Right renal cortex interstitium (tissue), 3 donors: ENCODE measurements around the gene MYH11. TPM values are rescaled to one million over a fixed set of nuclear protein-coding genes. Genes with fewer than 3 reads are reported as not detected.
"Not testable (repeated sequence)": the region's sequence is repeated elsewhere in the genome, so short reads cannot be mapped to it uniquely, and the experiment has no call there.

ENCODE experiments used
- DNase-seq, 3 donors: peaks; one replicate each; pipeline ENCODE4 v3.0.0-alpha.2; 2013; ENCODE audit warnings: low read depth in 3 of 3, low spot score in 2 of 3
- polyA plus RNA-seq, 3 donors: library from polyadenylated mRNA; unstranded; fragments of 120-200 nt; gene quantifications; one replicate each; pipeline ENCODE4 v1.2.1, GENCODE V29; 2013; ENCODE audit not compliant: insufficient read length in 3 of 3

Gene MYH11
- polyA plus RNA-seq, 3 donors = 10.2 to 13.5 (median 11.1) TPM

GRCh38 chr16:15879255-15879811, 22.5 kb upstream of the MYH11 start:
- DNase-seq = no peak

- DNase-seq = no peak
Observed at GRCh38 chr16:15876503-15876902, 19.7 kb upstream of the MYH11 start.

- peak in 1 of 3 donors; percentile 12 for DNase-seq
Observed at GRCh38 chr16:15874745-15875314, 18.0 kb upstream of the MYH11 start.

- DNase-seq = no peak
Observed at GRCh38 chr16:15873737-15874136, 16.9 kb upstream of the MYH11 start.

GRCh38 chr16:15873301-15873700, 16.5 kb upstream of the MYH11 start:
- DNase-seq = no peak

- DNase-seq = no peak
Observed at GRCh38 chr16:15870011-15870410, 13.2 kb upstream of the MYH11 start.

GRCh38 chr16:15866451-15866850, 9.6 kb upstream of the MYH11 start:
- DNase-seq = no peak

- DNase-seq = no peak
Observed at GRCh38 chr16:15865742-15866141, 8.9 kb upstream of the MYH11 start.

- DNase-seq = no peak
Observed at GRCh38 chr16:15864939-15865338, 8.1 kb upstream of the MYH11 start.

GRCh38 chr16:15861996-15862395, 5.2 kb upstream of the MYH11 start:
- DNase-seq = no peak

- DNase-seq = no peak
Observed at GRCh38 chr16:15858921-15859668, 2.3 kb upstream of the MYH11 start.

- DNase-seq = no peak
Observed at GRCh38 chr16:15857724-15858560, 1.1 kb upstream of the MYH11 start.

- no peak for DNase-seq
Observed at GRCh38 chr16:15856182-15856581, 646 bp downstream of the MYH11 start.

- no peak for DNase-seq
Observed at GRCh38 chr16:15855704-15856003, 1.2 kb downstream of the MYH11 start.

- DNase-seq = no peak
Observed at GRCh38 chr16:15854906-15855703, 1.7 kb downstream of the MYH11 start.

- no peak for DNase-seq
Observed at GRCh38 chr16:15854061-15854460, 2.8 kb downstream of the MYH11 start.

GRCh38 chr16:15853021-15853420, 3.8 kb downstream of the MYH11 start:
- DNase-seq = no peak

GRCh38 chr16:15850555-15850954, 6.3 kb downstream of the MYH11 start:
- not testable (repeated sequence) for DNase-seq

- no peak for DNase-seq
Observed at GRCh38 chr16:15849209-15849981, 7.4 kb downstream of the MYH11 start.

GRCh38 chr16:15847611-15848175, 9.1 kb downstream of the MYH11 start:
- peak in 1 of 3 donors; percentile 39 for DNase-seq
